GM18517 (cell line): ENCODE data around the gene ANKRD6.

ENCODE experiments used
- ATAC-seq: cut with Tn5 transposase; IDR thresholded peaks from one replicate; pipeline ENCODE4 v1.9.1; 2021; ENCODE audit warnings: mild to moderate bottlenecking, moderate library complexity; ENCODE audit not compliant: unreplicated experiment

ANKRD6 gene

GRCh38 chr6:89464295-89464694 is 31.3 kb downstream of the ANKRD6 start:
- ATAC-seq: no peak

GRCh38 chr6:89467437-89467836 is 34.5 kb downstream of the ANKRD6 start:
- no peak for ATAC-seq

- ATAC-seq: no peak
These were observed 36.0 kb downstream of the ANKRD6 start for GRCh38 chr6:89468998-89469397.

- no peak for ATAC-seq
These were observed 38.4 kb downstream of the ANKRD6 start for GRCh38 chr6:89471287-89471867.

GRCh38 chr6:89475101-89475500 is 42.1 kb downstream of the ANKRD6 start:
- no peak for ATAC-seq

- ATAC-seq: peak; percentile 55
These were observed 42.7 kb downstream of the ANKRD6 start for GRCh38 chr6:89475634-89476033.

GRCh38 chr6:89479897-89480296 is 46.9 kb downstream of the ANKRD6 start:
- no peak for ATAC-seq

GRCh38 chr6:89481695-89482094 is 48.7 kb downstream of the ANKRD6 start:
- no peak for ATAC-seq

GRCh38 chr6:89482126-89482525 is 49.2 kb downstream of the ANKRD6 start:
- no peak for ATAC-seq

- ATAC-seq: no peak
These were observed 50.3 kb downstream of the ANKRD6 start for GRCh38 chr6:89483111-89483720.

GRCh38 chr6:89485320-89485719 is 52.4 kb downstream of the ANKRD6 start:
- ATAC-seq: no peak

- no peak for ATAC-seq
These were observed 54.9 kb downstream of the ANKRD6 start for GRCh38 chr6:89487864-89488263.

- no peak for ATAC-seq
These were observed 55.5 kb downstream of the ANKRD6 start for GRCh38 chr6:89488438-89488837.

GRCh38 chr6:89489078-89489477 is 56.1 kb downstream of the ANKRD6 start:
- ATAC-seq: no peak

- no peak for ATAC-seq
These were observed 59.2 kb downstream of the ANKRD6 start for GRCh38 chr6:89492025-89492640.

GRCh38 chr6:89494131-89494793 is 61.3 kb downstream of the ANKRD6 start:
- ATAC-seq: no peak

- no peak for ATAC-seq
These were observed 63.1 kb downstream of the ANKRD6 start for GRCh38 chr6:89495961-89496535.

GRCh38 chr6:89500611-89501010 is 67.7 kb downstream of the ANKRD6 start:
- no peak for ATAC-seq

GRCh38 chr6:89501222-89501621 is 68.3 kb downstream of the ANKRD6 start:
- ATAC-seq: no peak

GRCh38 chr6:89501753-89502152 is 68.8 kb downstream of the ANKRD6 start:
- ATAC-seq: no peak

- ATAC-seq: no peak
These were observed 70.7 kb downstream of the ANKRD6 start for GRCh38 chr6:89503641-89504040.

GRCh38 chr6:89505847-89506246 is 72.9 kb downstream of the ANKRD6 start:
- no peak for ATAC-seq
